GM12878 (cell line): Measurements from ENCODE around the gene MALSU1. TPM values are rescaled to one million over a fixed set of nuclear protein-coding genes. Genes with fewer than 3 reads are reported as not detected.

Source experiments
- ATAC-seq: fragments of 200-7000 bp; cut with Tn5 transposase; 3 replicates; pipeline ENCODE4 v1.9.1; 2020; ENCODE audit warnings: mild to moderate bottlenecking, moderate library complexity
- BruUV-seq: library from RNA; stranded (reverse); fragments of 400-500 nt; replicated peaks from 2 replicates; lab custom pipeline; 2021; lab: Mats Ljungman, UMichigan
- CTCF ChIA-PET: fragments of 300-600 bp; sonication (Branson Sonifier 250); formaldehyde crosslinking; extraction: SDS; loops from one replicate; lab custom pipeline; 2021; ENCODE audit warnings: inconsistent platforms; lab: Yijun Ruan, JAX
- POLR2A ChIA-PET: fragments of 350-600 bp; formaldehyde crosslinking; extraction: SDS; loops from one replicate; lab custom pipeline; 2021; ENCODE audit warnings: inconsistent platforms; lab: Charles Lee
- RAD21 ChIA-PET: fragments of 300-600 bp; sonication (Branson Sonifier 250); formaldehyde crosslinking; loops from one replicate; lab custom pipeline; 2023; ENCODE audit warnings: antibody characterized with exemption; ENCODE audit not compliant: unreplicated experiment; lab: Charles Lee
- SMC1A ChIA-PET: fragments of 300-600 bp; sonication (Branson Sonifier 250); formaldehyde crosslinking; loops from one replicate; lab custom pipeline; 2023; ENCODE audit not compliant: unreplicated experiment, uncharacterized antibody; lab: Charles Lee
- DNase-seq: peaks from one replicate; pipeline ENCODE4 v3.0.0-alpha.2; 2011; ENCODE audit warnings: low read depth, low spot score
- FAIRE-seq: peaks from 3 replicates; lab custom pipeline; 2011; peaks lifted over from hg19 to GRCh38; lab: Jason Lieb, UNC
- H2AFZ ChIP-seq: 2 replicates; pipeline ENCODE4 v1.6.0; 2011; ENCODE audit warnings: low read depth, low read length, control low read depth; ENCODE audit not compliant: control insufficient read depth
- H3K27ac ChIP-seq: 2 replicates; pipeline ENCODE4 v1.5.1; 2011; ENCODE audit warnings: control low read depth; ENCODE audit not compliant: control insufficient read depth, insufficient read depth
- H3K27me3 ChIP-seq, 2 experiments: replicated peaks in 1 of 2; 2 replicates each; pipeline versions ENCODE4 v1.6.0 to v1.6.1; 2011; ENCODE audit warnings: low read length in 1 of 2; ENCODE audit not compliant: control insufficient read depth in 2 of 2, insufficient read depth in 2 of 2
- H3K36me3 ChIP-seq, 2 experiments: 2 replicates each; pipeline ENCODE4 v1.5.1; 2011; ENCODE audit warnings: low read length in 1 of 2; ENCODE audit not compliant: control insufficient read depth in 2 of 2, insufficient read depth in 2 of 2
- H3K4me1 ChIP-seq: 2 replicates; pipeline ENCODE4 v1.6.1; 2011; ENCODE audit warnings: mild to moderate bottlenecking, low read length, moderate library complexity, mixed read lengths; ENCODE audit not compliant: control insufficient read depth, insufficient read depth
- H3K4me2 ChIP-seq: 2 replicates; pipeline ENCODE4 v1.6.0; 2011; ENCODE audit warnings: control low read depth; ENCODE audit not compliant: control insufficient read depth, insufficient read depth
- H3K4me3 ChIP-seq: fragments of 200-600 bp; sonication (generic); 2 replicates; pipeline ENCODE4 v1.5.1; 2016
- H3K79me2 ChIP-seq: 2 replicates; pipeline ENCODE4 v1.6.0; 2011; ENCODE audit warnings: low read length; ENCODE audit not compliant: control insufficient read depth, insufficient read depth
- H3K9ac ChIP-seq: 2 replicates; pipeline ENCODE4 v1.8.0; 2011; ENCODE audit warnings: low read length, control low read depth, mixed read lengths; ENCODE audit not compliant: control insufficient read depth, insufficient read depth
- H3K9me3 ChIP-seq: replicated peaks from 3 replicates; pipeline ENCODE4 v1.5.1; 2011; ENCODE audit warnings: mild to moderate bottlenecking, low read length; ENCODE audit not compliant: control insufficient read depth, insufficient read depth
- H4K20me1 ChIP-seq: 2 replicates; pipeline ENCODE4 v1.6.0; 2011; ENCODE audit not compliant: control insufficient read depth, insufficient read depth
- ATF3 ChIP-seq: IDR thresholded peaks from 2 replicates; pipeline ENCODE4 v1.6.1; 2011; ENCODE audit warnings: low read depth, mild to moderate bottlenecking, low read length, moderate library complexity, borderline replicate concordance; ENCODE audit errors: extremely low read depth
- CHD1 ChIP-seq: IDR thresholded peaks from 2 replicates; pipeline ENCODE4 v1.6.1; 2012; ENCODE audit warnings: low read depth, low read length, improper control_type of control experiment
- MXI1 ChIP-seq: fragments of 150-350 bp; IDR thresholded peaks from 2 replicates; pipeline ENCODE4 v1.6.1; 2011; ENCODE audit warnings: low read depth, mild to moderate bottlenecking, inconsistent platforms, low read length, improper control_type of control experiment
- MYB ChIP-seq: fragments of 150-350 bp; IDR thresholded peaks from 2 replicates; pipeline ENCODE4 v1.6.1; 2014; ENCODE audit warnings: mild to moderate bottlenecking, low read depth, low read length, borderline replicate concordance
- MYC ChIP-seq: IDR thresholded peaks from 2 replicates; pipeline ENCODE4 v1.6.1; 2011; ENCODE audit warnings: mild to moderate bottlenecking, low read length, moderate library complexity, inconsistent platforms; ENCODE audit not compliant: insufficient read depth, insufficient replicate concordance, insufficient read length, severe bottlenecking
- NBN ChIP-seq: fragments of 450-650 bp; IDR thresholded peaks from 2 replicates; pipeline ENCODE4 v1.6.1; 2016
- NFYB ChIP-seq: IDR thresholded peaks from 2 replicates; pipeline ENCODE4 v1.6.1; 2011; ENCODE audit warnings: low read depth, mild to moderate bottlenecking, low read length, improper control_type of control experiment, moderate library complexity; ENCODE audit not compliant: insufficient read depth
- NR2C2 ChIP-seq: IDR thresholded peaks from 2 replicates; pipeline ENCODE4 v1.6.1; 2011; ENCODE audit warnings: borderline replicate concordance, low read depth; ENCODE audit not compliant: control insufficient read depth, insufficient read length
- POLR2AphosphoS5 ChIP-seq: IDR thresholded peaks from 2 replicates; pipeline ENCODE4 v1.6.1; 2011; ENCODE audit warnings: mild to moderate bottlenecking, low read length, inconsistent platforms
- RAD51 ChIP-seq: fragments of 450-650 bp; IDR thresholded peaks from 2 replicates; pipeline ENCODE4 v1.6.1; 2016; ENCODE audit warnings: moderate library complexity, mild to moderate bottlenecking, inconsistent platforms
- RB1 ChIP-seq: fragments of 450-650 bp; formaldehyde crosslinking; IDR thresholded peaks from 2 replicates; pipeline ENCODE4 v1.6.1; 2017; ENCODE audit warnings: mild to moderate bottlenecking, borderline replicate concordance
- SPI1 ChIP-seq: IDR thresholded peaks from 2 replicates; pipeline ENCODE4 v1.6.1; 2011; ENCODE audit warnings: low read depth, mild to moderate bottlenecking, low read length, moderate library complexity, borderline replicate concordance; ENCODE audit not compliant: insufficient read depth
- TCF12 ChIP-seq: IDR thresholded peaks from 2 replicates; pipeline ENCODE4 v1.6.1; 2011; ENCODE audit warnings: low read depth, mild to moderate bottlenecking, low read length
- YBX1 ChIP-seq: fragments of 450-650 bp; IDR thresholded peaks from 2 replicates; pipeline ENCODE4 v1.6.1; 2016; ENCODE audit warnings: antibody characterized with exemption
- ZNF207 ChIP-seq: fragments of 450-650 bp; IDR thresholded peaks from 2 replicates; pipeline ENCODE4 v1.6.1; 2014; ENCODE audit warnings: antibody characterized with exemption, mild to moderate bottlenecking, borderline replicate concordance
- WGBS: methylation state at CpG from one replicate; pipeline ENCODE4 v1.1.6; 2016; ENCODE audit warnings: low lambda C conversion rate; ENCODE audit not compliant: insufficient replicate concordance, insufficient coverage; ENCODE audit errors: missing lambda C conversion rate; 5-methylcytosine and 5-hydroxymethylcytosine counted together
- in situ Hi-C: fragments of 300-500 bp; cut with MboI; formaldehyde crosslinking; loops from 9 replicates; pipeline ENCODE4 v1.14.3; 2018; ENCODE audit warnings: mixed read lengths
- intact Hi-C: fragments of 100-400 bp; cut with micrococcal nuclease; formaldehyde crosslinking; loops from one replicate; pipeline ENCODE4 v1.14.2; 2022; ENCODE audit not compliant: unreplicated experiment
- polyA plus RNA-seq, 11 experiments: library from polyadenylated mRNA; depleted of rRNA in 4 of 11; unstranded in 6 of 11; stranded (reverse) in 5 of 11; fragments of >200 nt; fragmentation: Nextera tagmentation in 4 of 11; fragmentation: Illumina TruSeq in 1 of 11; extraction: Ambion mirVana in 4 of 11; extraction: Trizol in 1 of 11; gene quantifications; 1 replicate in 1 of 11; 2 replicates in 10 of 11; pipeline versions ENCODE4 v1.2.1 to v1.2.3, GENCODE V29; 2011 to 2016; ENCODE audit warnings: inconsistent platforms in 2 of 11, missing spikeins in 2 of 11, low read depth in 1 of 11
- total RNA-seq, 4 experiments: library from RNA; depleted of rRNA in 3 of 4; stranded (reverse); fragments of >200 nt in 3 of 4; fragmentation: Illumina TruSeq in 1 of 4; extraction: Trizol in 1 of 4; gene quantifications; 2 replicates each; pipeline versions ENCODE4 v1.2.1 to v1.2.3, GENCODE V29; 2013 to 2021

Gene MALSU1
- total and polyA plus RNA-seq, 10 of the 15 experiments (the other 5 are each of a cell fraction or from before 2014, with no cell fraction given), result 8.5 to 159 (median 73.7) TPM

DNA sequence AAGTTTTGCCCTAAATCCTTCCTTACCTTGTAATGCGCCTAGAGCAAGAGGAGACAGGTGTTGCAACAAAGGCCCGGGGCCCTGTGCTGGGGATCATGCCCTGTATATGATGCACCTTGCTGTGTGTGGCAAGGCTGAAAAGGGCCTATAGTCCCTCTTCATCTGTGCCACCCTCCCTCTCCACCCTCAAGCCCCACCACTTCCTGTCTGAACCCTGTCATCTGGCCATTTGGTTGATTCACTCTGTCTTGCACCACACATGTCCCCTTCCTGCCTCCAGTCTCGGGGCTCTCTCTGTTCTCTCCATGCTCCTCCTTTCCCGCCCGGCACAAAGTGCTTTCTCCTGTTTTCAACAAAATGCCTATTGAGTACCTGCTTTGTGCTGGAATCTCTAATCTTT lies 11.5 kb upstream of the MALSU1 start:
- Histone ChIP-seq H3K4me1 (no peaks in the 10 kb centered on the region), H3K9me3 (no peaks in the 10 kb centered on the region), H3K4me3 (no peak overlapping the region), H2AFZ (no peak overlapping the region), H3K27ac (no peak overlapping the region), H3K9ac (no peak overlapping the region), H3K36me3 (no peaks in the 10 kb centered on the region), H3K79me2 (no peaks in the 10 kb centered on the region), H4K20me1 (no peaks in the 10 kb centered on the region), H3K4me2 (no peak overlapping the region), H3K27me3 (no peaks in the 10 kb centered on the region)
- FAIRE-seq (no peak), DNase-seq (no peak), ATAC-seq (peak; percentile 67)
- CTCF ChIA-PET, result interaction anchor here (1.1 to 1.2 kb wide), 2 partner anchors 27 to 142 kb away, joined by 3 read pairs; no protein-coding TSS in a partner anchor
- no TSS peak for BruUV-seq
- in situ Hi-C loops (no loop called here), intact Hi-C loops (no loop called here)
- 58% methylated on average over 5 of the region's 5 CpGs for WGBS
- POLR2A ChIA-PET, result no interaction called here
- no peak for TF ChIP-seq MYC
- no peak for TF ChIP-seq MYB
- TF ChIP-seq RAD51, result no peak
- TF ChIP-seq ZNF207, result no peak
- no peak for TF ChIP-seq NBN
- TF ChIP-seq ATF3, result no peak
- TF ChIP-seq YBX1, result no peak
- no peak for TF ChIP-seq TCF12
- no peak for TF ChIP-seq SPI1
- no peak for TF ChIP-seq RB1
- TF ChIP-seq POLR2AphosphoS5, result no peak
- TF ChIP-seq MXI1, result no peak
- no peak for TF ChIP-seq NR2C2
- TF ChIP-seq NFYB, result no peak
- no peak for TF ChIP-seq CHD1
- RAD21 ChIA-PET, result interaction anchor here (0.7 kb wide), 1 partner anchor 237 kb away, joined by 3 read pairs; no protein-coding TSS in a partner anchor
- SMC1A ChIA-PET, result no interaction called here
